PC-3 (cell line): ENCODE measurements around the gene DMGDH. TPM values are rescaled to one million over a fixed set of nuclear protein-coding genes. Genes with fewer than 3 reads are reported as not detected.

Experiments used
- ATAC-seq: fragments of 200-7000 bp; cut with Tn5 transposase; 2 replicates; pipeline ENCODE4 v1.9.1; 2020; ENCODE audit warnings: mild to moderate bottlenecking, moderate library complexity
- BruUV-seq: library from RNA; stranded (reverse); fragments of 400-500 nt; replicated peaks from 2 replicates; lab custom pipeline; 2021; lab: Mats Ljungman, UMichigan
- CTCF ChIA-PET: fragments of 300-600 bp; sonication (Branson Sonifier 250); formaldehyde crosslinking; loops from one replicate; lab custom pipeline; 2022; ENCODE audit warnings: antibody characterized with exemption; lab: Charles Lee
- POLR2A ChIA-PET: fragments of 300-600 bp; sonication (Branson Sonifier 250); formaldehyde crosslinking; loops from one replicate; lab custom pipeline; 2022; ENCODE audit warnings: antibody characterized with exemption; ENCODE audit not compliant: unreplicated experiment; lab: Charles Lee
- DNase-seq: peaks from one replicate; pipeline ENCODE4 v3.0.0-alpha.2; 2015
- H2AFZ ChIP-seq: fragments of 300-600 bp; sonication (generic); 2 replicates; pipeline ENCODE4 v1.6.0; 2016; ENCODE audit warnings: antibody characterized with exemption, low read length
- H3F3A ChIP-seq: fragments of 300-600 bp; sonication (generic); one replicate; pipeline ENCODE4 v1.6.0; 2017; ENCODE audit warnings: antibody characterized with exemption, low read length, control low read depth, mild to moderate bottlenecking; ENCODE audit not compliant: unreplicated experiment
- H3K27ac ChIP-seq: fragments of 300-600 bp; sonication (generic); 2 replicates; pipeline ENCODE4 v1.5.1; 2016; ENCODE audit warnings: mild to moderate bottlenecking, low read length
- H3K27me3 ChIP-seq: fragments of 300-600 bp; sonication (generic); 2 replicates; pipeline ENCODE4 v1.6.1; 2016; ENCODE audit warnings: low read length, mixed read lengths
- H3K36me3 ChIP-seq: fragments of 300-600 bp; sonication (generic); 2 replicates; pipeline ENCODE4 v1.6.1; 2016; ENCODE audit warnings: low read depth, mixed run types, low read length, mixed read lengths
- H3K4me1 ChIP-seq: fragments of 300-600 bp; sonication (generic); 2 replicates; pipeline ENCODE4 v1.5.1; 2016; ENCODE audit warnings: low read length; ENCODE audit not compliant: insufficient read depth
- H3K4me2 ChIP-seq: fragments of 300-600 bp; sonication (generic); 2 replicates; pipeline ENCODE4 v1.6.0; 2016; ENCODE audit warnings: low read length
- H3K4me3 ChIP-seq: fragments of 300-600 bp; sonication (generic); 2 replicates; pipeline ENCODE4 v1.5.1; 2016; ENCODE audit warnings: mild to moderate bottlenecking, low read length, mixed read lengths
- H3K79me2 ChIP-seq: fragments of 300-600 bp; sonication (generic); 2 replicates; pipeline ENCODE4 v1.6.1; 2017; ENCODE audit warnings: low read length, mixed read lengths
- H3K9ac ChIP-seq: fragments of 300-600 bp; sonication (generic); 2 replicates; pipeline ENCODE4 v1.6.0; 2016; ENCODE audit warnings: mild to moderate bottlenecking, low read length
- H3K9me2 ChIP-seq: fragments of 300-600 bp; sonication (generic); replicated peaks from 2 replicates; pipeline ENCODE4 v1.6.1; 2016; ENCODE audit warnings: mixed run types, low read length, mixed read lengths
- H3K9me3 ChIP-seq: fragments of 300-600 bp; sonication (generic); 2 replicates; pipeline ENCODE4 v1.6.1; 2016; ENCODE audit warnings: low read length, mixed read lengths
- H4K20me1 ChIP-seq: fragments of 300-600 bp; sonication (generic); 2 replicates; pipeline ENCODE4 v1.6.1; 2016; ENCODE audit warnings: low read length, mixed read lengths
- CTCF ChIP-seq: fragments of 300-600 bp; sonication (generic); conservative IDR thresholded peaks from 2 replicates; pipeline ENCODE4 v1.5.1; 2017; ENCODE audit warnings: antibody characterized with exemption, low read depth, mild to moderate bottlenecking, low read length
- EZH2 ChIP-seq: fragments of 300-600 bp; sonication (generic); IDR thresholded peaks from one replicate; pipeline ENCODE4 v1.6.1; 2017; ENCODE audit warnings: antibody characterized with exemption, mild to moderate bottlenecking, low read length; ENCODE audit not compliant: unreplicated experiment
- EZH2phosphoT487 ChIP-seq: fragments of 300-600 bp; sonication (generic); IDR thresholded peaks from 2 replicates; pipeline ENCODE4 v1.6.1; 2018; ENCODE audit warnings: mild to moderate bottlenecking, antibody characterized with exemption, low read length, borderline replicate concordance
- intact Hi-C: fragments of 100-400 bp; cut with micrococcal nuclease; formaldehyde crosslinking; loops from 2 replicates; pipeline ENCODE4 v1.9.0; 2023
- total RNA-seq: library from RNA; depleted of rRNA; stranded (reverse); fragments of >200 nt; gene quantifications from 2 replicates; pipeline ENCODE4 v1.2.3, GENCODE V29; 2014

Gene DMGDH
- total RNA-seq, 1 experiment from 2014 or later: not detected

DNA sequence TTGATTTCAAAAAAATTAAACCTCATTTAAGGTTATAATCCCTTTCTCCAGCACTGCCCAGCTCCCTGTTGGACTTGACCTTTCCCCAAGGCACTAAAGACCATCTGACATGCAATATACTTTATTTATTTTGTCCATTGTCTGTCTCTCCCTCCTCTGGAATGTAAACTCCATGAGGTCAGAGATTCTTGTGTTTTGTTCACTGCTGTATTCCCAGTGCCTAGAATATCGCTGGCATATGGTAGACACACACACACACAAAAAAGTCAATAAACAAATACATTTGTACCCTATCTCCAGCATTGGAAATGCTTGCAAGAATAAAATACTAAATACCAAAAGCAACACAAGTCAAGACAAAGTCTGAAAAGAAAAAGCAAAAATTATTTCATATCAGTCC lies 67.1 kb downstream of the DMGDH start:
- Histone ChIP-seq H3K4me3 (no peak overlapping the region), H3K9me3 (no peaks in the 10 kb centered on the region), H3K27ac (no peak overlapping the region), H3F3A (no peaks in the 10 kb centered on the region), H3K79me2 (no peaks in the 10 kb centered on the region), H3K4me1 (no peaks in the 10 kb centered on the region), H3K36me3 (no peaks in the 10 kb centered on the region), H2AFZ (no peak overlapping the region), H3K27me3 (no peaks in the 10 kb centered on the region), H3K4me2 (no peak overlapping the region), H3K9me2 (no peaks in the 10 kb centered on the region), H3K9ac (no peak overlapping the region), H4K20me1 (no peaks in the 10 kb centered on the region)
- no peak for DNase-seq
- ChIA-PET CTCF (interaction anchor here (0.5 kb wide), 1 partner anchor 260 kb away, joined by 5 read pairs; no protein-coding TSS in a partner anchor), POLR2A (no interaction called here)
- intact Hi-C loops: no loop called here
- no TSS peak for BruUV-seq
- ATAC-seq: no peak
- no peak for TF ChIP-seq CTCF
- TF ChIP-seq EZH2phosphoT487: no peak
- TF ChIP-seq EZH2: no peak

- Histone ChIP-seq H3K4me1 (no peaks in the 10 kb centered on the region), H3K27me3 (peaks cover 3% of the 10 kb centered on the region; the same call in 1 of the 2 replicates), H3F3A (no peaks in the 10 kb centered on the region), H3K27ac (no peak overlapping the region), H3K9ac (no peak overlapping the region), H4K20me1 (no peaks in the 10 kb centered on the region), H3K4me2 (no peak overlapping the region), H2AFZ (no peak overlapping the region), H3K9me3 (no peaks in the 10 kb centered on the region), H3K9me2 (no peaks in the 10 kb centered on the region), H3K79me2 (no peaks in the 10 kb centered on the region), H3K36me3 (no peaks in the 10 kb centered on the region), H3K4me3 (no peak overlapping the region)
- intact Hi-C loops: no loop called here
- no TSS peak for BruUV-seq
- DNase-seq (no peak), ATAC-seq (no peak)
- TF ChIP-seq CTCF: no peak
- TF ChIP-seq EZH2phosphoT487: no peak
- TF ChIP-seq EZH2: no peak
- ChIA-PET POLR2A (no interaction called here), CTCF (no interaction called here)
Measured at GRCh38 chr5:79001471-79001870, 68.0 kb downstream of the DMGDH start.

- POLR2A ChIA-PET: interaction anchor here (0.6 kb wide), 1 partner anchor 15 kb away, joined by 3 read pairs; no protein-coding TSS in a partner anchor
- DNase-seq: no peak
- CTCF ChIA-PET: no interaction called here
- no TSS peak for BruUV-seq
- Histone ChIP-seq H3K9me2 (no peaks in the 10 kb centered on the region), H3F3A (no peaks in the 10 kb centered on the region), H3K27me3 (peaks cover 3% of the 10 kb centered on the region; the same call in 1 of the 2 replicates), H3K4me3 (no peak overlapping the region), H3K79me2 (no peaks in the 10 kb centered on the region), H3K4me1 (no peaks in the 10 kb centered on the region), H3K36me3 (no peaks in the 10 kb centered on the region), H2AFZ (no peak overlapping the region), H3K9me3 (no peaks in the 10 kb centered on the region), H3K4me2 (no peak overlapping the region), H3K27ac (no peak overlapping the region), H3K9ac (no peak overlapping the region), H4K20me1 (no peaks in the 10 kb centered on the region)
- no peak for TF ChIP-seq EZH2phosphoT487
- no peak for TF ChIP-seq CTCF
- TF ChIP-seq EZH2: no peak
- intact Hi-C loops: no loop called here
- ATAC-seq: no peak
Measured at GRCh38 chr5:78997090-78997489, 72.4 kb downstream of the DMGDH start.
